Suprapubic skin (tissue), 4 donors: ENCODE data around the gene PCDH1. TPM values are rescaled to one million over a fixed set of nuclear protein-coding genes. Genes with fewer than 3 reads are reported as not detected.

ENCODE experiments used
- DNase-seq, 2 donors: peaks; one replicate each; pipeline ENCODE4 v3.0.0-alpha.2; 2019; ENCODE audit warnings: low spot score in 2 of 2
- H3K27ac ChIP-seq: fragments of 200-600 bp; sonication (generic); one replicate; pipeline ENCODE4 v1.5.1; 2019
- H3K27me3 ChIP-seq: fragments of 200-600 bp; sonication (generic); one replicate; pipeline ENCODE4 v1.5.1; 2019
- H3K36me3 ChIP-seq: fragments of 200-600 bp; sonication (generic); one replicate; pipeline ENCODE4 v1.5.1; 2019
- H3K4me1 ChIP-seq: fragments of 200-600 bp; sonication (generic); one replicate; pipeline ENCODE4 v1.5.1; 2019
- H3K4me3 ChIP-seq: fragments of 200-600 bp; sonication (generic); one replicate; pipeline ENCODE4 v1.5.1; 2019; ENCODE audit warnings: mild to moderate bottlenecking
- H3K9me3 ChIP-seq: fragments of 200-600 bp; sonication (generic); one replicate; pipeline ENCODE4 v1.5.1; 2019
- EP300 ChIP-seq: sonication (generic); formaldehyde crosslinking; IDR thresholded peaks from one replicate; pipeline ENCODE4 v1.6.1; 2017; ENCODE audit warnings: antibody characterized with exemption
- POLR2A ChIP-seq, 2 donors: fragments of 450-650 bp; IDR thresholded peaks; one replicate each; pipeline ENCODE4 v1.6.1; 2017; ENCODE audit warnings: antibody characterized with exemption in 2 of 2, mild to moderate bottlenecking in 2 of 2, moderate library complexity in 2 of 2
- POLR2AphosphoS5 ChIP-seq, 3 donors: sonication (generic); formaldehyde crosslinking; IDR thresholded peaks; one replicate each; pipeline ENCODE4 v1.6.1; 2017; ENCODE audit warnings: antibody characterized with exemption in 3 of 3
- WGBS: methylation state at CpG from one replicate; pipeline ENCODE4 v1.1.5; 2018; 5-methylcytosine and 5-hydroxymethylcytosine counted together
- total RNA-seq, 4 donors: library from RNA; depleted of rRNA; stranded (reverse); fragments of >200 nt; gene quantifications; one replicate each; pipeline ENCODE4 v1.1.0, GENCODE V29; 2016
- TF ChIP-seq, protein P1 (sequence below), 2 donors: fragments of 200-600 bp in 1 of 2; fragments of 450-650 bp in 1 of 2; sonication (generic) in 1 of 2; IDR thresholded peaks; one replicate each; pipeline ENCODE4 v1.5.1; 2016 to 2019; ENCODE audit warnings: antibody characterized with exemption in 2 of 2, mild to moderate bottlenecking in 1 of 2, moderate library complexity in 1 of 2

Gene PCDH1
- total RNA-seq, 4 donors from 2014 or later: 76.2 to 122 (median 89.5) TPM

DNA sequence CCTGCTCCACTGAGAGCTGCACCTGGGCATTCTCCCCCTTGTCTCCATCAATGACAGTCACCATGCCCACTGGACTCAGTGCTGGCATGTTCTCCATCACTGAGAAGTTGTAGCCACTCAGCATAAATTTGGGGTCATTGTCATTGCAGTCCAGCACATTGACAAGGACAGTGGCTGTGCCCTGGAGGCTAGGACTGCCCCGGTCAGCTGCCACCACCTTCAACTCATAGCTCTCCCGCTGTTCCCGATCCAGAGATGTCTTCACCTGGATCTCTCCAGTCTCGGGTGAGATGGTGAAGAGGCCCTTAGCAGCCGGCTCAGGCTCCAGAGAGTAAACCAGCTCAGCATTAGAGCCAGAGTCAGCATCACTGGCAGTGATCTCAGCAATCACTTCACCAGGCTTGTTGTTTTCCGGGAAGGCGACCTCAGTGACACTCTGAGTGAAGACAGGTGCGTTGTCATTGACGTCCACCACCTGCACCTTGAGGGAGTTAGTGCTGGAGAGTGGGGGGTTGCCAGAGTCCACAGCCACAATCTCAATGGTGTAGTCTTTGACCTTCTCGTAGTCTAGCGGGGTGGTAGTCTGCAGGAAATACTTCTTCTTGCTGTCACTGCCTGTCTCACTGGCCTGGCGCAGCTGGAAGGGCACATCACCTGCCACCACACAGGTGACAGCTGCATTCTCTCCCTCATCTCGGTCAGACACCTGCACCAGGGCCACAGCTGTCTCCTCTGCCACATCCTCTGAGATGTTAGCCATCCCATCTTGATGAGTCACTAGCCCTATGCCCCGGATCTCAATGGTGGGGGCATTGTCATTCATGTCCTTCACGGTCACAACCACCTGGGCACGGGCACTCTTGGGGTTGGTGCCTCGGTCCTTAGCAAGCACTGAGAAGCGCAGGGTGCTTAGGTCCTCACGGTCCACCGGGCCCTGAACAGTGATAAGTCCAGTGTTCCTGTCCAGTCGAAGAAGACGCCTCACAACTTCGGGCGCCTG, 13.5 kb downstream of the PCDH1 start:
- 85% methylated on average over 20 of the region's 24 CpGs for WGBS
- DNase-seq: no peak
- Histone ChIP-seq H3K9me3 (no peaks in the 10 kb centered on the region), H3K27me3 (peaks cover 4% of the 10 kb centered on the region), H3K36me3 (peaks cover 26% of the 10 kb centered on the region), H3K4me1 (peaks cover 57% of the 10 kb centered on the region), H3K27ac (peak overlapping the region; percentile 64), H3K4me3 (no peak overlapping the region)
- TF ChIP-seq POLR2A (IDR thresholded peaks at IDR 0.05) (no peak), POLR2AphosphoS5 (IDR thresholded peaks at IDR 0.05) (no peak), EP300 (no peak)
- TF ChIP-seq, protein P1, sequence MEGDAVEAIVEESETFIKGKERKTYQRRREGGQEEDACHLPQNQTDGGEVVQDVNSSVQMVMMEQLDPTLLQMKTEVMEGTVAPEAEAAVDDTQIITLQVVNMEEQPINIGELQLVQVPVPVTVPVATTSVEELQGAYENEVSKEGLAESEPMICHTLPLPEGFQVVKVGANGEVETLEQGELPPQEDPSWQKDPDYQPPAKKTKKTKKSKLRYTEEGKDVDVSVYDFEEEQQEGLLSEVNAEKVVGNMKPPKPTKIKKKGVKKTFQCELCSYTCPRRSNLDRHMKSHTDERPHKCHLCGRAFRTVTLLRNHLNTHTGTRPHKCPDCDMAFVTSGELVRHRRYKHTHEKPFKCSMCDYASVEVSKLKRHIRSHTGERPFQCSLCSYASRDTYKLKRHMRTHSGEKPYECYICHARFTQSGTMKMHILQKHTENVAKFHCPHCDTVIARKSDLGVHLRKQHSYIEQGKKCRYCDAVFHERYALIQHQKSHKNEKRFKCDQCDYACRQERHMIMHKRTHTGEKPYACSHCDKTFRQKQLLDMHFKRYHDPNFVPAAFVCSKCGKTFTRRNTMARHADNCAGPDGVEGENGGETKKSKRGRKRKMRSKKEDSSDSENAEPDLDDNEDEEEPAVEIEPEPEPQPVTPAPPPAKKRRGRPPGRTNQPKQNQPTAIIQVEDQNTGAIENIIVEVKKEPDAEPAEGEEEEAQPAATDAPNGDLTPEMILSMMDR (IDR thresholded peaks at IDR 0.05): no peak

DNA sequence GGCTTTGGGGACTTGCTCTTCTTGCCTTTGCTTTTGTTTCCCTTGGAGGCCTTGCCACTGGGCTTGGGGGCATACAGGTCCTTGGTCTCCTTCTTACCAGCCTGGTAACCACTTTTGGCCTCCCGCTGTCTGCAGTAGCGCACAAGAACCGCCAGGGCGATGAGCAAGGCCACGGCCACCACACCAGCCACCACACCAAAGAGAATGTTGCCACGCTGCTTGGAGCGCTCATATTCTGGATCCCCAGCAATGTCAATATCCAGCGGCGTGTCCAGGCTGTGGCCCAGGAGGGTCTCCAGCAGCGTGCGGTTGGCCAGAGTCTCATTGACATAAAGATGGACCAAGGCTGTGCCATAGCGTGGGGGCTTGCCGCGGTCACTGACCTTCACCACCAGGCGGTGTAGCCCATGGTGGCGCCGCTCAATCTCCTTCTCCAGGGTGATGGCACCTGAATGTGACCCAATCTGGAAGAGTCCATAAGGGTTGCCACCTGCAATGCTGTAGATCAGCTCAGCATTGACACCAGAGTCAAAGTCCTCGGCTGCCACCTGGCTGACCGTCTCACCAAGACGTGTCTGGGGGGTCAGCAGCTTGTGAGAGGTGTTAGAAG, 14.5 kb downstream of the PCDH1 start:
- no peak for TF ChIP-seq EP300
- TF ChIP-seq, protein P1 (IDR thresholded peaks at IDR 0.05): no peak
- Histone ChIP-seq H3K36me3 (peaks cover 21% of the 10 kb centered on the region), H3K9me3 (no peaks in the 10 kb centered on the region), H3K4me3 (no peak overlapping the region), H3K4me1 (peaks cover 47% of the 10 kb centered on the region), H3K27me3 (no peaks in the 10 kb centered on the region), H3K27ac (no peak overlapping the region)
- 95% methylated on average over 8 of the region's 20 CpGs for WGBS
- DNase-seq: no peak

DNA sequence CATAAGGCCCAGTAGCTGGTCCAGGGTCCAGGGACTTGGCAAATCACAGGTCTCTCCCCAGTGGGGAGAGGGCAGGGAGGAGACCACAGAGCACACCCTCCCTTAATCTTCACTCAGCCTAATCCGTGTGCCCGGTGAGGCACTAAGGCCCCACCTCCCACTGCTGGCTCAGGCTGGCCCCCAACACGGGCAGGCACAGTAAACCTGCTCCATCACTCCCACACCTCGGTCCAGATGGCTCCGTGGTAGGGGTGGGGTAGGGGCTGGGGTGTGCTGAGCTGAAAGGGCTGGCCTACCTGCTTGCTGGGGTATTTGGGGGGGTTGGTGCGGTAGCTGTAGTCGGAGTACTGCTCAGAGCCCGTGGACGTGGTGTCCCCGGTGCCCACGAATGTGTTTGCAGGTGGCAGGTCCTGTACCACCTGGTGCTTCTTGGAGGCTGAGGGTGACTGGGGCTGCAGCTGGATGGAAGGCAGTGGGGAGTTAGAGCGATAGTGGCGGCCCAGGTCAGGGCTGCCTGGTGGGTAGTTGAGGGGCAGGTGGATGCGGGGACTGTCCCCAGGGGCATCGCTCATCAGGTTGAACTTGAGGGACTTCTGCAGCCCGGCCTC, 15.2 kb downstream of the PCDH1 start:
- WGBS: 98% methylated on average over 12 of the region's 16 CpGs
- H3K4me1 ChIP-seq: peaks cover 43% of the 10 kb centered on the region

DNA sequence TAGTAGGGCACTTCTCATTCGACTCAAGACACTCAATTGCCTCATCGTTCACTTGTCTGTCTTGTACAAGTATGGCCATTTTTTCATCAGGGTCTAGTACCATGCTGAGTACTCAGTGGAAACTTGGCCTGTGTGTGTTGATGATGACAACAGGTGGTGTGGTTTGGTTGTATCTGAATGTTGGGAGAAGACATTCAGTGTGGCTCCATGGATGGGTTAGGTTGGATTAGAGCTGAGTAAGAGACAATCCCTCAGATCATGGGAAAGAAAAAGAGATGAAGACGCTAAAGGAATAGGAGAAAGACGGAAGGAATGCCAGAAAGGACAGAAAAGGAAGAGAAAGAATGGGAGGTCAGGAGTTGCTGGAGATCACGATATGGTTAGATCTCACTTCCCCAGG, 17.0 kb downstream of the PCDH1 start:
- H3K27me3 ChIP-seq: no peaks in the 10 kb centered on the region
- H3K4me3 ChIP-seq: no peak overlapping the region
- H3K36me3 ChIP-seq: peaks cover 18% of the 10 kb centered on the region
- H3K27ac ChIP-seq: no peak overlapping the region
- DNase-seq: no peak
- H3K9me3 ChIP-seq: no peaks in the 10 kb centered on the region
- TF ChIP-seq POLR2A (IDR thresholded peaks at IDR 0.05): no peak
- no peak for TF ChIP-seq POLR2AphosphoS5 (IDR thresholded peaks at IDR 0.05)
- TF ChIP-seq EP300: no peak
- TF ChIP-seq, protein P1 (IDR thresholded peaks at IDR 0.05): no peak
- WGBS: 92% methylated on average over 5 of the region's 5 CpGs
- peaks cover 29% of the 10 kb centered on the region for H3K4me1 ChIP-seq

More for the DNA sequence above, 15.2 kb downstream of the PCDH1 start:
- no peak for DNase-seq
- H3K36me3 ChIP-seq: peaks cover 18% of the 10 kb centered on the region
- no peak overlapping the region for H3K27ac ChIP-seq
- H3K27me3 ChIP-seq: no peaks in the 10 kb centered on the region
- no peak overlapping the region for H3K4me3 ChIP-seq
- H3K9me3 ChIP-seq: no peaks in the 10 kb centered on the region
- TF ChIP-seq POLR2AphosphoS5 (IDR thresholded peaks at IDR 0.05): no peak
- TF ChIP-seq EP300: no peak
- no peak for TF ChIP-seq POLR2A (IDR thresholded peaks at IDR 0.05)
- TF ChIP-seq, protein P1 (IDR thresholded peaks at IDR 0.05): no peak
